ENCODE data around the gene MSI2. TPM values are rescaled to one million over a fixed set of nuclear protein-coding genes. Genes with fewer than 3 reads are reported as not detected.
A peak's percentile ranks its signal among the peaks of the same experiment; 100 is the strongest.

The MSI2 gene
- total RNA-seq, 2 donors from 2014 or later, result 30.1 to 41.1 TPM

GRCh38 chr17:57330587-57330986 lies 74.3 kb downstream of the MSI2 start:
- Histone ChIP-seq H3K9me3 (no peaks in the 10 kb centered on the region), H3K27me3 (no peaks in the 10 kb centered on the region), H3K4me1 (peaks cover 0 to 17% of the 10 kb centered on the region in 2 donors), H3K27ac (peak overlapping the region; percentile 38 to 48), H3K4me3 (no peak overlapping the region), H3K36me3 (no peaks in the 10 kb centered on the region)
- no peak for TF ChIP-seq CTCF (IDR thresholded peaks at IDR 0.05)
- DNase-seq (ENCODE audit: low spot score), result no peak

GRCh38 chr17:57331423-57331822 lies 75.1 kb downstream of the MSI2 start:
- H3K4me3 ChIP-seq, result no peak overlapping the region
- H3K27me3 ChIP-seq, result no peaks in the 10 kb centered on the region
- TF ChIP-seq CTCF (IDR thresholded peaks at IDR 0.05), result no peak
- no peak for DNase-seq (ENCODE audit: low spot score)
- H3K4me1 ChIP-seq, result peaks cover 0 to 17% of the 10 kb centered on the region in 2 donors
- no peaks in the 10 kb centered on the region for H3K9me3 ChIP-seq
- H3K27ac ChIP-seq, result no peak overlapping the region
- no peaks in the 10 kb centered on the region for H3K36me3 ChIP-seq

- Histone ChIP-seq H3K27ac (no peak overlapping the region), H3K4me3 (no peak overlapping the region), H3K4me1 (peaks cover 0 to 19% of the 10 kb centered on the region in 2 donors), H3K9me3 (no peaks in the 10 kb centered on the region), H3K36me3 (no peaks in the 10 kb centered on the region), H3K27me3 (no peaks in the 10 kb centered on the region)
- no peak for DNase-seq (ENCODE audit: low spot score)
- TF ChIP-seq CTCF (IDR thresholded peaks at IDR 0.05), result no peak
These were observed 76.2 kb downstream of the MSI2 start for GRCh38 chr17:57332501-57332900.

- Histone ChIP-seq H3K9me3 (no peaks in the 10 kb centered on the region), H3K4me1 (peaks cover 0 to 10% of the 10 kb centered on the region in 2 donors), H3K4me3 (no peak overlapping the region), H3K27ac (no peak overlapping the region), H3K27me3 (no peaks in the 10 kb centered on the region), H3K36me3 (no peaks in the 10 kb centered on the region)
- TF ChIP-seq CTCF (IDR thresholded peaks at IDR 0.05), result no peak
- DNase-seq (ENCODE audit: low spot score), result no peak
These were observed 79.0 kb downstream of the MSI2 start for GRCh38 chr17:57335195-57335792.

- Histone ChIP-seq H3K4me1 (peaks cover 0 to 6% of the 10 kb centered on the region in 2 donors), H3K4me3 (no peak overlapping the region), H3K9me3 (no peaks in the 10 kb centered on the region), H3K27ac (no peak overlapping the region), H3K27me3 (no peaks in the 10 kb centered on the region), H3K36me3 (no peaks in the 10 kb centered on the region)
- TF ChIP-seq CTCF (IDR thresholded peaks at IDR 0.05), result no peak
- DNase-seq (ENCODE audit: low spot score), result no peak
These were observed 81.1 kb downstream of the MSI2 start for GRCh38 chr17:57337390-57337789.

Data from right atrium auricular region (tissue), 2 donors.